Measurements from ENCODE around the gene DYRK1A.

The DYRK1A gene

DNA sequence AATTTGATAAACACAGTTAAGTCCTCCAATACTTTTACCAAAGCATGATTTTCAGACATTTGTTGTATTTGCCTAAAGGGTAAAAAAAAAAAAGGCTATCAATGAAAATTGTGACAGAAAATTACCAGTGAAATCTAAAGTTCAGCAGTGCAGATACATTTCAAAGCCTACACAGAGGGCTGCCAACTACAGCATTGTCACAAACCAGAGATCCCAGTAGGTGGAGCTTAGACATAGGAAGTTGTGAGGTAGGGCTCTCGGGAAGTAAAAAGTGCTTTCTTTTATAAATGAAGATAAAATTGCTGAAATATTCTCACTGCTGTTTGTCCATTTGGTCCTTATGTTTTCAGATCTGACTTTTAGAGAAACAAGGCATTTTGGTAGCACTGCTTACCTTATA, 123.0 kb downstream of the DYRK1A start:
- Histone ChIP-seq H3K36me3 (ENCODE audit: insufficient read depth, low read length) (peaks cover 87% of the 10 kb centered on the region), H4K20me1 (ENCODE audit: insufficient read depth, low read length, poor library complexity, severe bottlenecking) (peaks cover 15% of the 10 kb centered on the region), H3K79me2 (ENCODE audit: insufficient read depth, low read length) (peaks cover 9% of the 10 kb centered on the region; the same call in 1 of the 2 replicates), H3K9ac (ENCODE audit: low read depth, low read length, poor library complexity, severe bottlenecking) (no peak overlapping the region), H3K9me3 (ENCODE audit: insufficient read depth, low read depth, low read length) (no peaks in the 10 kb centered on the region), H3K9me2 (replicated peaks; ENCODE audit: low read depth, low read length) (no peaks in the 10 kb centered on the region), H3K4me2 (ENCODE audit: low read depth, low read length, poor library complexity, severe bottlenecking) (no peak overlapping the region), H2AFZ (ENCODE audit: low read length) (no peak overlapping the region), H3K4me1 (ENCODE audit: insufficient read depth, low read length, poor library complexity, severe bottlenecking) (no peaks in the 10 kb centered on the region), H3K27me3 (ENCODE audit: insufficient read depth, low read length, poor library complexity, severe bottlenecking) (no peaks in the 10 kb centered on the region), H3F3A (ENCODE audit: low read depth) (no peaks in the 10 kb centered on the region), H3K4me3 (ENCODE audit: low read length, poor library complexity, severe bottlenecking) (no peak overlapping the region)
- no peak for TF ChIP-seq EZH2phosphoT487 (IDR thresholded peaks at IDR 0.05; ENCODE audit: borderline replicate concordance)
- TF ChIP-seq CTCF (conservative IDR thresholded peaks at IDR 0.05; ENCODE audit: low read length), result no peak

DNA sequence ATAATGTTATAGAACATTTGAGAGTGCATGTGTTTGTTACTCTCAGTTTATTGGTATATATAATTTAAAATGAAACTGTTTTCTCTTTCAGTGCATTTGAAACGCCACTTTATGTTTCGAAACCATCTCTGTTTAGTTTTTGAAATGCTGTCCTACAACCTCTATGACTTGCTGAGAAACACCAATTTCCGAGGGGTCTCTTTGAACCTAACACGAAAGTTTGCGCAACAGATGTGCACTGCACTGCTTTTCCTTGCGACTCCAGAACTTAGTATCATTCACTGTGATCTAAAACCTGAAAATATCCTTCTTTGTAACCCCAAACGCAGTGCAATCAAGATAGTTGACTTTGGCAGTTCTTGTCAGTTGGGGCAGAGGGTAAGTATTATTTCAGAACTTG, 123.5 kb downstream of the DYRK1A start:
- Histone ChIP-seq H3K9me3 (ENCODE audit: insufficient read depth, low read depth, low read length) (no peaks in the 10 kb centered on the region), H3K36me3 (ENCODE audit: insufficient read depth, low read length) (peaks cover 87% of the 10 kb centered on the region), H3K4me2 (ENCODE audit: low read depth, low read length, poor library complexity, severe bottlenecking) (no peak overlapping the region), H3K9ac (ENCODE audit: low read depth, low read length, poor library complexity, severe bottlenecking) (no peak overlapping the region), H2AFZ (ENCODE audit: low read length) (no peak overlapping the region), H3F3A (ENCODE audit: low read depth) (no peaks in the 10 kb centered on the region), H3K27me3 (ENCODE audit: insufficient read depth, low read length, poor library complexity, severe bottlenecking) (no peaks in the 10 kb centered on the region), H3K9me2 (replicated peaks; ENCODE audit: low read depth, low read length) (no peaks in the 10 kb centered on the region), H4K20me1 (ENCODE audit: insufficient read depth, low read length, poor library complexity, severe bottlenecking) (peaks cover 15% of the 10 kb centered on the region), H3K79me2 (ENCODE audit: insufficient read depth, low read length) (0 out of 2 replicates have a peak, but pooled peaks cover 6% of the 10 kb centered on the region), H3K4me1 (ENCODE audit: insufficient read depth, low read length, poor library complexity, severe bottlenecking) (no peaks in the 10 kb centered on the region), H3K4me3 (ENCODE audit: low read length, poor library complexity, severe bottlenecking) (no peak overlapping the region)
- TF ChIP-seq CTCF (conservative IDR thresholded peaks at IDR 0.05; ENCODE audit: low read length), result no peak

DNA sequence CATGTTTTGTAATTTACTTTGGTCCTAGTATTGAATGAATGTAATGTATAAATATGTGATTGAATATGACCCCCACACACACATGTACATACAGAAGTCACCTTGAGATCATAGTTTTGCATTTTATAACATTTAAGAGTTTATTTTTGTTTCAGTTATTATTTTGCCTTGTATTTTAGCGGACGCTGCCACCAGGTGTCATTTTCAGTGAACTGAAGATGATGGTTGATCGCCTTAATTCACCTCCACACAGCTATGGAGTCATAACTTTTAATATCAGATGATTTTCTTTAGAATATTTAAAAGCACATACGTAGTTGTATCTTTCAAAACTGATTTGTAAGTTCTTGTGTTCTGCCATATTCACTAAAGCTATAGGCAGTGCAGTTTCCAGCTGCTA, 130.4 kb downstream of the DYRK1A start:
- H3K36me3 ChIP-seq (ENCODE audit: insufficient read depth, low read length), result peaks cover 67% of the 10 kb centered on the region
- H3K9me2 ChIP-seq (replicated peaks; ENCODE audit: low read depth, low read length), result no peaks in the 10 kb centered on the region
- no peak for TF ChIP-seq EZH2phosphoT487 (IDR thresholded peaks at IDR 0.05; ENCODE audit: borderline replicate concordance)
- TF ChIP-seq CTCF (conservative IDR thresholded peaks at IDR 0.05; ENCODE audit: low read length), result peak; percentile 61
- H3K27me3 ChIP-seq (ENCODE audit: insufficient read depth, low read length, poor library complexity, severe bottlenecking), result no peaks in the 10 kb centered on the region
- peaks cover 17% of the 10 kb centered on the region; the same call in 1 of the 2 replicates for H3K79me2 ChIP-seq (ENCODE audit: insufficient read depth, low read length)
- H2AFZ ChIP-seq (ENCODE audit: low read length), result no peak overlapping the region
- H3K9me3 ChIP-seq (ENCODE audit: insufficient read depth, low read depth, low read length), result no peaks in the 10 kb centered on the region
- peaks cover 20% of the 10 kb centered on the region for H4K20me1 ChIP-seq (ENCODE audit: insufficient read depth, low read length, poor library complexity, severe bottlenecking)
- H3K9ac ChIP-seq (ENCODE audit: low read depth, low read length, poor library complexity, severe bottlenecking), result no peak overlapping the region
- no peak overlapping the region for H3K4me3 ChIP-seq (ENCODE audit: low read length, poor library complexity, severe bottlenecking)
- no peaks in the 10 kb centered on the region for H3F3A ChIP-seq (ENCODE audit: low read depth)
- H3K4me2 ChIP-seq (ENCODE audit: low read depth, low read length, poor library complexity, severe bottlenecking), result no peak overlapping the region
- no peaks in the 10 kb centered on the region for H3K4me1 ChIP-seq (ENCODE audit: insufficient read depth, low read length, poor library complexity, severe bottlenecking)
